Liver (tissue), 9 donors: Measurements from ENCODE around the gene KCNE3. TPM values are rescaled to one million over a fixed set of nuclear protein-coding genes. Genes with fewer than 3 reads are reported as not detected.

ENCODE experiments used
- DNase-seq: peaks from one replicate; pipeline ENCODE4 v3.0.0-alpha.2; 2017; ENCODE audit warnings: low spot score
- H3K27ac ChIP-seq, 2 donors: one replicate each; pipeline ENCODE4 v1.7.0; 2013; ENCODE audit warnings: inconsistent platforms in 2 of 2, low read length in 2 of 2, control low read depth in 1 of 2, low read depth in 1 of 2, mild to moderate bottlenecking in 1 of 2
- H3K27me3 ChIP-seq, 4 donors: one replicate each; pipeline versions ENCODE4 v1.6.1 to v1.7.0; 2013; ENCODE audit warnings: low read length in 3 of 4, inconsistent platforms in 1 of 4, mild to moderate bottlenecking in 1 of 4, moderate library complexity in 1 of 4; ENCODE audit not compliant: control insufficient read depth in 4 of 4, insufficient read depth in 4 of 4
- H3K36me3 ChIP-seq, 4 donors: one replicate each; pipeline versions ENCODE4 v1.6.1 to v1.7.0; 2013; ENCODE audit warnings: low read length in 3 of 4, mild to moderate bottlenecking in 3 of 4, low read depth in 1 of 4, moderate library complexity in 1 of 4; ENCODE audit not compliant: control insufficient read depth in 4 of 4, insufficient read depth in 3 of 4
- H3K4me1 ChIP-seq, 4 donors: one replicate each; pipeline versions ENCODE4 v1.6.1 to v1.7.0; 2013; ENCODE audit warnings: low read length in 3 of 4, mild to moderate bottlenecking in 3 of 4, moderate library complexity in 1 of 4; ENCODE audit not compliant: control insufficient read depth in 4 of 4, insufficient read depth in 4 of 4
- H3K4me3 ChIP-seq, 3 donors: one replicate each; pipeline versions ENCODE4 v1.6.1 to v1.7.0; 2013; ENCODE audit warnings: low read length in 3 of 3, control low read depth in 1 of 3, low read depth in 1 of 3, mild to moderate bottlenecking in 1 of 3
- H3K9ac ChIP-seq, 2 donors: one replicate each; pipeline ENCODE4 v1.7.0; 2013; ENCODE audit warnings: low read length in 2 of 2, mild to moderate bottlenecking in 2 of 2, moderate library complexity in 2 of 2, control low read depth in 1 of 2, low read depth in 1 of 2
- H3K9me3 ChIP-seq, 4 donors: one replicate each; pipeline versions ENCODE4 v1.6.1 to v1.7.0; 2013; ENCODE audit warnings: low read length in 3 of 4; ENCODE audit not compliant: control insufficient read depth in 4 of 4
- EGR1 ChIP-seq, 2 donors: IDR thresholded peaks; 2 replicates each; pipeline ENCODE4 v1.6.1; 2016 to 2018; ENCODE audit warnings: antibody characterized with exemption in 2 of 2, low read depth in 2 of 2
- FOXA1 ChIP-seq: IDR thresholded peaks from 2 replicates; pipeline ENCODE4 v1.6.1; 2016; ENCODE audit warnings: antibody characterized with exemption
- FOXA2 ChIP-seq: IDR thresholded peaks from 2 replicates; pipeline ENCODE4 v1.6.1; 2016; ENCODE audit warnings: antibody characterized with exemption
- GABPA ChIP-seq, 2 donors: IDR thresholded peaks in 1 of 2; conservative IDR thresholded peaks in 1 of 2; 2 replicates each; pipeline ENCODE4 v1.6.1; 2016; ENCODE audit warnings: antibody characterized with exemption in 2 of 2, mild to moderate bottlenecking in 1 of 2, moderate library complexity in 1 of 2
- HNF4A ChIP-seq, 2 donors: conservative IDR thresholded peaks; 2 replicates each; pipeline ENCODE4 v1.6.1; 2016; ENCODE audit warnings: antibody characterized with exemption in 2 of 2, mild to moderate bottlenecking in 2 of 2
- JUND ChIP-seq, 2 donors: IDR thresholded peaks; 2 replicates each; pipeline ENCODE4 v1.6.1; 2016; ENCODE audit warnings: antibody characterized with exemption in 2 of 2
- NR2F2 ChIP-seq: IDR thresholded peaks from 2 replicates; pipeline ENCODE4 v1.6.1; 2016; ENCODE audit warnings: antibody characterized with exemption
- RAD21 ChIP-seq, 2 donors: IDR thresholded peaks; 2 replicates each; pipeline ENCODE4 v1.6.1; 2016; ENCODE audit warnings: antibody characterized with exemption in 2 of 2, mild to moderate bottlenecking in 2 of 2
- RXRA ChIP-seq, 2 donors: IDR thresholded peaks; 2 replicates each; pipeline ENCODE4 v1.6.1; 2017 to 2018; ENCODE audit warnings: antibody characterized with exemption in 2 of 2, mild to moderate bottlenecking in 1 of 2
- SP1 ChIP-seq: IDR thresholded peaks from 2 replicates; pipeline ENCODE4 v1.6.1; 2018; ENCODE audit warnings: antibody characterized with exemption, mild to moderate bottlenecking
- TAF1 ChIP-seq: conservative IDR thresholded peaks from 2 replicates; pipeline ENCODE4 v1.6.1; 2016; ENCODE audit warnings: antibody characterized with exemption, mild to moderate bottlenecking
- YY1 ChIP-seq: IDR thresholded peaks from 2 replicates; pipeline ENCODE4 v1.6.1; 2016; ENCODE audit warnings: antibody characterized with exemption, mild to moderate bottlenecking
- WGBS: extraction: QIAGEN DNeasy Blood & Tissue Kit; methylation state at CpG from one replicate; pipeline ENCODE4 v1.1.7; 2013; 5-methylcytosine and 5-hydroxymethylcytosine counted together
- polyA plus RNA-seq, 2 donors: library from polyadenylated mRNA; stranded (reverse) in 1 of 2; unstranded in 1 of 2; fragments of 200-250 nt in 1 of 2; fragments of >200 nt in 1 of 2; fragmentation: Nextera tagmentation in 1 of 2; extraction: Ambion mirVana in 1 of 2; gene quantifications; one replicate each; pipeline versions ENCODE4 v1.2.1 to v1.2.3, GENCODE V29; 2013 to 2015
- total RNA-seq, 2 donors: library from RNA; depleted of rRNA; stranded (reverse); fragments of >200 nt; gene quantifications; one replicate each; pipeline ENCODE4 v1.2.3, GENCODE V29; 2014
- TF ChIP-seq, protein P1 (sequence below): IDR thresholded peaks from 2 replicates; pipeline ENCODE4 v1.6.1; 2016; ENCODE audit warnings: antibody characterized with exemption
- TF ChIP-seq, protein P2 (sequence below): IDR thresholded peaks from 2 replicates; pipeline ENCODE4 v1.6.1; 2016; ENCODE audit warnings: antibody characterized with exemption
- TF ChIP-seq, protein P3 (sequence below): IDR thresholded peaks from 2 replicates; pipeline ENCODE4 v1.6.1; 2016; ENCODE audit warnings: antibody characterized with exemption
- TF ChIP-seq, protein P4 (sequence below): IDR thresholded peaks from 2 replicates; pipeline ENCODE4 v1.6.1; 2016; ENCODE audit warnings: antibody characterized with exemption, mild to moderate bottlenecking
- donor health status: healthy.
- donor health status: healthy.
- donor health status: healthy.
- donor health status: healthy.
- donor health status: healthy.

The KCNE3 gene, protein sequence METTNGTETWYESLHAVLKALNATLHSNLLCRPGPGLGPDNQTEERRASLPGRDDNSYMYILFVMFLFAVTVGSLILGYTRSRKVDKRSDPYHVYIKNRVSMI
- total RNA-seq (10 to 100 TPM in 1 of 2 donors, 1 to 10 TPM in 1; 5.4 to 22.9 TPM), polyA plus RNA-seq (1 to 10 TPM; 1.4 to 2.2 TPM)

DNA sequence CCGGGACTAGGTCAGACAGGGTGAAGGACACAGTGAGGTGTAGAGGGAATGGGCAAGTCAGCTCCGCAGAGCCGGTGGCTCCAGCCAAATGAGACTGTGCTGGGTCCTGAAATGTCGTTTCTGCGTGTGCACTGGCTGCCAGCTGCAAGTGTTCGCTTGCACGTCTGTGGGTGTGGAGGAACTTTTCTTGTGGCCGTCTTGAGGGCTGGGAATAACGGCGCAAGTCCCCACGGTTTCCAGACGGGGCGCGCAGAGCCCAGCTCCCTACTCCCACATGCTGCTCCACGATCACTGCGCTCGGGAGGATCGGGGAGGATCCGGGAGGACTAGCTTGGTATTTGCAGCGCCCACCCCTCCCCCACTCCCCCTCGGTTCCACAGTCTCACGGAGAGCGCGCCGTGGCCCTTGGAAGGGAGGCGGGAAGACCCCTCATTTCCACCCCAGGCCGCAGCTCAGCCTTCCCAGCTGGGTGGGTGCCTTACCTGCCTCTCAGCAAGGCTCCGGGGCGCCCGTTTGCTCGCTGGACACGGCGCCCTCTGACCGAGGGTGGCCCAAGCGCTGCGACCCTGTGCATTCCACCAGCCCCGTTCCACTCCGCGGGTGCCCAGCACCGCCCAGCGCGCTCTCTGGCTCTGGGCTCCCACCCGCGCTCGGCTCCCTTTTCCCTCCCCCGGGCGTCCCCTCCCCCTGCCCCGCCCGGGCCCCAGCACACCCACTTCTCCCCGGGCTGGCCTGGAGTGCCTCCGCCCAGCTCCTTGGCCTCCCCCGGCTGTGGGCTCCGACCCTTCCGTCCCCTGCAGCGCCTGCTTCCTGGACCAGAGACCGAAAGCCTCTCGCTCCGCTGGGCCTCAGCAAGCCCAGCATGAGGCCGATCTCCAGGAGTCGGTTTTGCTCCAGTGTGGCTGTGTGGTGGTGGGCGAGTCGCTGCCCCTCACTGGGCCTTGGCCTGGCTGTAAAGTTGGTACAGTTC, at the start of gene KCNE3:
TSS of gene KCNE3 (minus strand) at position 634 of the 970 bp plus-strand sequence. CDS start 9,986 bp downstream, outside the sequence.
- Histone ChIP-seq H3K27ac (peak within 1 kb of the TSS in 1 of 2 donors; percentile 4), H3K9me3 (no peaks in the 10 kb centered on the region), H3K36me3 (no peaks in the 10 kb centered on the region), H3K4me3 (peak within 1 kb of the TSS; percentile 44 to 55 (median 50)), H3K27me3 (no peaks in the 10 kb centered on the region), H3K9ac (peak within 1 kb of the TSS in 1 of 2 donors; percentile 61), H3K4me1 (peaks cover 0 to 16% (median 2%) of the 10 kb centered on the region in 4 donors)
- TF ChIP-seq FOXA2 (no peak), RXRA (IDR thresholded peaks at IDR 0.05) (no peak), RAD21 (IDR thresholded peaks at IDR 0.05) (no peak), YY1 (no peak), HNF4A (conservative IDR thresholded peaks at IDR 0.05) (no peak), EGR1 (IDR thresholded peaks at IDR 0.05; ENCODE audit: low read depth in 2 of 2) (no peak), TAF1 (no peak)
- TF ChIP-seq, protein P1, sequence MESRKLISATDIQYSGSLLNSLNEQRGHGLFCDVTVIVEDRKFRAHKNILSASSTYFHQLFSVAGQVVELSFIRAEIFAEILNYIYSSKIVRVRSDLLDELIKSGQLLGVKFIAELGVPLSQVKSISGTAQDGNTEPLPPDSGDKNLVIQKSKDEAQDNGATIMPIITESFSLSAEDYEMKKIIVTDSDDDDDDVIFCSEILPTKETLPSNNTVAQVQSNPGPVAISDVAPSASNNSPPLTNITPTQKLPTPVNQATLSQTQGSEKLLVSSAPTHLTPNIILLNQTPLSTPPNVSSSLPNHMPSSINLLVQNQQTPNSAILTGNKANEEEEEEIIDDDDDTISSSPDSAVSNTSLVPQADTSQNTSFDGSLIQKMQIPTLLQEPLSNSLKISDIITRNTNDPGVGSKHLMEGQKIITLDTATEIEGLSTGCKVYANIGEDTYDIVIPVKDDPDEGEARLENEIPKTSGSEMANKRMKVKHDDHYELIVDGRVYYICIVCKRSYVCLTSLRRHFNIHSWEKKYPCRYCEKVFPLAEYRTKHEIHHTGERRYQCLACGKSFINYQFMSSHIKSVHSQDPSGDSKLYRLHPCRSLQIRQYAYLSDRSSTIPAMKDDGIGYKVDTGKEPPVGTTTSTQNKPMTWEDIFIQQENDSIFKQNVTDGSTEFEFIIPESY: no peak
- TF ChIP-seq, protein P2, sequence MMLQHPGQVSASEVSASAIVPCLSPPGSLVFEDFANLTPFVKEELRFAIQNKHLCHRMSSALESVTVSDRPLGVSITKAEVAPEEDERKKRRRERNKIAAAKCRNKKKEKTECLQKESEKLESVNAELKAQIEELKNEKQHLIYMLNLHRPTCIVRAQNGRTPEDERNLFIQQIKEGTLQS: no peak
- TF ChIP-seq, protein P3, sequence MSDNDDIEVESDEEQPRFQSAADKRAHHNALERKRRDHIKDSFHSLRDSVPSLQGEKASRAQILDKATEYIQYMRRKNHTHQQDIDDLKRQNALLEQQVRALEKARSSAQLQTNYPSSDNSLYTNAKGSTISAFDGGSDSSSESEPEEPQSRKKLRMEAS: no peak
- 19% methylated on average over 62 of the region's 62 CpGs for WGBS
- DNase-seq: peak; percentile 73

DNA sequence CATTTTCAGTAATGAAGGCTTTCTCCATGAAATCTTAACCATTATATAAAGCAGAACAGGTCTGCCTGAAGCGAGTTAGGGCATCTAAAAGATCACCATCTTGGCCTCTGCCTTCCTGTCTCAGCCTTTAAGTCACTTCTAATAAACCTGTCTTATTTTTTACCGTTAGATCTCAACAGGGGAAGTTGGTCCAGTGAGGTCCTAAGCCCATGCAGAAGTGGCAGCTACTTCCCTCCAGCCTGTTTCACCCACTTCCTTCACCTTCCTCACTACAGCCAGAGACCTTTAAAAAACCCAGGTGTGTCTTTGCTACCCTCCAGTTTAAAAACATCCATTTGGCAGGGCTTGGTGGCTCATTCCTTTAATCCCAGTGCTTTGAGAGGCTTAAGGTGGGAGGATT, 40.2 kb upstream of the KCNE3 start:
- no peaks in the 10 kb centered on the region for H3K4me1 ChIP-seq
- no peak overlapping the region for H3K27ac ChIP-seq
- no peaks in the 10 kb centered on the region for H3K36me3 ChIP-seq
- DNase-seq: no peak
- TF ChIP-seq, protein P3: no peak
- TF ChIP-seq FOXA2 (no peak), FOXA1 (no peak), RAD21 (IDR thresholded peaks at IDR 0.05) (no peak), NR2F2 (no peak)
- H3K27me3 ChIP-seq: no peaks in the 10 kb centered on the region
- H3K4me3 ChIP-seq: no peak overlapping the region
- 85% methylated on average over 2 of the region's 2 CpGs for WGBS
- H3K9ac ChIP-seq: no peak overlapping the region
- peaks cover 0 to 4% (median 0%) of the 10 kb centered on the region in 4 donors for H3K9me3 ChIP-seq

DNA sequence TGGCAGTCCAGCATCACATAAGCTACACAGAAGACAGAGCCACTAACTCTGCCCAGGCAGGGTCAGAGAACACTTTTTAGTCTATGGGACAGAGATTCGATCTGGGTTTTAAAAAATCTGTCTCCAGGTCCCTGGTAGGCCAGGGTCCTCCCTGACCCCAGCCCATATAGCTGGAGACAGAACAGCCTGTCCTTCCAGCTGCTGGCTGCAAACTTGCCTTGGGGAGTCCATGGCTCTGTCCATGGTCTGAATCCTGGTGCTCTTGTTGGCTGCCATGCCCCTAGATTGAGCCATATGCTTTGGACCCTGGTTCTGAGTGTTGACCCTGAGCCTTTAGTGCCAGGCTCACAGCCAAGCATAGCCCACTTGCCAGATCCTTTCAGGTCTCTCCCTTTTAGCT, 39.5 kb upstream of the KCNE3 start:
- H3K4me1 ChIP-seq: no peaks in the 10 kb centered on the region
- DNase-seq: no peak
- H3K9me3 ChIP-seq: peaks cover 0 to 4% (median 0%) of the 10 kb centered on the region in 4 donors
- WGBS: 85% methylated on average over 1 of the region's 1 CpG
- H3K36me3 ChIP-seq: no peaks in the 10 kb centered on the region
- no peaks in the 10 kb centered on the region for H3K27me3 ChIP-seq
- H3K27ac ChIP-seq: no peak overlapping the region
- H3K9ac ChIP-seq: no peak overlapping the region
- no peak overlapping the region for H3K4me3 ChIP-seq
- TF ChIP-seq, protein P1: no peak
- no peak for TF ChIP-seq HNF4A (conservative IDR thresholded peaks at IDR 0.05)
- TF ChIP-seq, protein P3: no peak
- TF ChIP-seq GABPA (IDR thresholded peaks at IDR 0.05 in 1 of 2, conservative IDR thresholded peaks at IDR 0.05 in 1 of 2): no peak
- TF ChIP-seq FOXA1: no peak
- TF ChIP-seq TAF1: no peak
- TF ChIP-seq JUND (IDR thresholded peaks at IDR 0.05): no peak
- TF ChIP-seq RXRA (IDR thresholded peaks at IDR 0.05): no peak
- no peak for TF ChIP-seq SP1
- TF ChIP-seq, protein P4, sequence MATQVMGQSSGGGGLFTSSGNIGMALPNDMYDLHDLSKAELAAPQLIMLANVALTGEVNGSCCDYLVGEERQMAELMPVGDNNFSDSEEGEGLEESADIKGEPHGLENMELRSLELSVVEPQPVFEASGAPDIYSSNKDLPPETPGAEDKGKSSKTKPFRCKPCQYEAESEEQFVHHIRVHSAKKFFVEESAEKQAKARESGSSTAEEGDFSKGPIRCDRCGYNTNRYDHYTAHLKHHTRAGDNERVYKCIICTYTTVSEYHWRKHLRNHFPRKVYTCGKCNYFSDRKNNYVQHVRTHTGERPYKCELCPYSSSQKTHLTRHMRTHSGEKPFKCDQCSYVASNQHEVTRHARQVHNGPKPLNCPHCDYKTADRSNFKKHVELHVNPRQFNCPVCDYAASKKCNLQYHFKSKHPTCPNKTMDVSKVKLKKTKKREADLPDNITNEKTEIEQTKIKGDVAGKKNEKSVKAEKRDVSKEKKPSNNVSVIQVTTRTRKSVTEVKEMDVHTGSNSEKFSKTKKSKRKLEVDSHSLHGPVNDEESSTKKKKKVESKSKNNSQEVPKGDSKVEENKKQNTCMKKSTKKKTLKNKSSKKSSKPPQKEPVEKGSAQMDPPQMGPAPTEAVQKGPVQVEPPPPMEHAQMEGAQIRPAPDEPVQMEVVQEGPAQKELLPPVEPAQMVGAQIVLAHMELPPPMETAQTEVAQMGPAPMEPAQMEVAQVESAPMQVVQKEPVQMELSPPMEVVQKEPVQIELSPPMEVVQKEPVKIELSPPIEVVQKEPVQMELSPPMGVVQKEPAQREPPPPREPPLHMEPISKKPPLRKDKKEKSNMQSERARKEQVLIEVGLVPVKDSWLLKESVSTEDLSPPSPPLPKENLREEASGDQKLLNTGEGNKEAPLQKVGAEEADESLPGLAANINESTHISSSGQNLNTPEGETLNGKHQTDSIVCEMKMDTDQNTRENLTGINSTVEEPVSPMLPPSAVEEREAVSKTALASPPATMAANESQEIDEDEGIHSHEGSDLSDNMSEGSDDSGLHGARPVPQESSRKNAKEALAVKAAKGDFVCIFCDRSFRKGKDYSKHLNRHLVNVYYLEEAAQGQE: no peak
- no peak for TF ChIP-seq EGR1 (IDR thresholded peaks at IDR 0.05; ENCODE audit: low read depth in 2 of 2)
